GM18508 (cell line): Measurements from ENCODE around the gene EXOSC7.

Source experiments
- ATAC-seq: cut with Tn5 transposase; IDR thresholded peaks from one replicate; pipeline ENCODE4 v1.9.1; 2021; ENCODE audit warnings: moderate number of reproducible peaks; ENCODE audit not compliant: insufficient read depth, unreplicated experiment

Gene EXOSC7

DNA sequence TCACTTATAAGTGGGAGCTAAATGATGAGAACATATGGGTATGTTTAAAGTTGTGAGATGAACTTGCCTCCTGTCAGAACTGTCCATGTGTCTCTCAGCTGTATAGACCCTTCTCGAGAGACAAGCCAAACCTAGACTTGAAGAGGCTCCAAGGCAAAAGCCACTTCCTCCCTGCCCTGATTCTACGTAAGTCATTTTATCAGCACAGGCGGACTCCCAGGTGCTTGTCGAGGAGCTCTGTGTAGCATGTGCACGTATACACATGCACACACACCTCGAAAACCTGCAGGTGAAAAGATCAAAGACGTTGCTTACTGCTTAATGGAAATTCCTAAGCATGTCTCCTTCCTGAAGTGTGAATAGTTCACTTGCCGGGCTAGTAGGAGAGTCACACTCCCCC lies 44.5 kb downstream of the EXOSC7 start:
- no peak for ATAC-seq

GRCh38 chr3:45021524-45022297 lies 45.7 kb downstream of the EXOSC7 start:
- ATAC-seq: no peak

- no peak for ATAC-seq
Observed at GRCh38 chr3:45023675-45024074, 47.6 kb downstream of the EXOSC7 start.

- ATAC-seq: no peak
Observed at GRCh38 chr3:45024542-45025255, 48.7 kb downstream of the EXOSC7 start.

DNA sequence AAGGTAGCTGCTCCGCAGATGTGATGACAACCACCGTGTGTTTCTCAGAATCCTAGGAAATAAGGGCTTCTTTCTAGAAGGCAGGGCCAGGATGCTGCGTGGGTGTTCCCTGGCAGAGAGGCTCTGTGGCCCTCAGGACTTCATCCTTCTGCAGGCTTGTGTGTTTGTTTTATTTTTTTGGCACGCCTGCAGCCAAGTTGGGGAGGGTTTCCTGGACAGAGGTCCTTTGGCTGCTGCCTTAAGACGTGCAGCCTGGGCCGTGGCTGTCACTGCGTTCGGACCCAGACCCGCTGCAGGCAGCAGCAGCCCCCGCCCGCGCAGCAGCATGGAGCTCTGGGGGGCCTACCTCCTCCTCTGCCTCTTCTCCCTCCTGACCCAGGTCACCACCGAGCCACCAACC lies 50.0 kb downstream of the EXOSC7 start, which contains the start of gene CLEC3B:
Gene CLEC3B, plus strand, starts transcription at position 266 of the 400 bp plus-strand sequence. Its CDS starts 60 bp downstream, at position 326.
- ATAC-seq: no peak

GRCh38 chr3:45026957-45027356 lies 50.9 kb downstream of the EXOSC7 start:
- no peak for ATAC-seq

DNA sequence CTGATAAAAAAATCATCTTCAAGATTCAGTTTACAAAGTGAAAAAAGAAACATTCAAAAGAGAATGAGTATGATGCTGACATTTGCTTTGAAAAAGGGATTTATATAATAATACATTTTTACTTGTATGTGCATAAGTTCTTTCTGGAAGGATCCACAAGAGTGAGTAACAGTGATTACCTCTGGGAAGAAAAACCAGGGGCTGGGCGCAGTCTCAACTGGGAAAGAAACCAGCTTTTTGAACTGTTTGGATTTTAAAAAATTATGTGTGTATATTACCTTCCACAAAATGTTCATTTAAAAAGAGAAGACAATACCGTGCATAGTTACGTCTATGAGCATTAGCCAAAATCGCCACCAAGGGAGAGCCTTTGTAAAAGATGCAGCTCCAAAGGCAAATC lies 51.4 kb downstream of the EXOSC7 start:
- no peak for ATAC-seq

DNA sequence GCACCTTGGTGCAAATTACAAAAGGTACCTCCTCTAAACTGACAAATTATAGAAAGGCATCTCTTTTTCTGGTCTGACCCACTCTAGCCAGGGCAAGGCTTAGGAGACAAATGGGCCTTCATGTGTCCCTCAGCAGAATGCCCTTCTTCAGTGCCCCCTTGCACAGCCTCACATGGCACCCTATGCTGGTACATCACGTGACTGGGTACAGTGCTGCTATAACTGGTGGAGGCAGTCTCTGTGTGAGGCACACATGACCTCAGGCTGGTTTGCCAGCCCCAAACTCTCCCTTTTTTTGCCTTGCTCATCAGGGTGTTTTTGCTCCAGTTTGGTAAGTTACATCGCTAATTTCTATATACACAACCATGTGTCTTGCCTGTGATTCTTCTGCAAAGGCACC lies 53.2 kb downstream of the EXOSC7 start:
- ATAC-seq: no peak

- no peak for ATAC-seq
Observed at GRCh38 chr3:45029661-45030060, 53.6 kb downstream of the EXOSC7 start.

GRCh38 chr3:45031531-45031930 lies 55.5 kb downstream of the EXOSC7 start:
- ATAC-seq: no peak

DNA sequence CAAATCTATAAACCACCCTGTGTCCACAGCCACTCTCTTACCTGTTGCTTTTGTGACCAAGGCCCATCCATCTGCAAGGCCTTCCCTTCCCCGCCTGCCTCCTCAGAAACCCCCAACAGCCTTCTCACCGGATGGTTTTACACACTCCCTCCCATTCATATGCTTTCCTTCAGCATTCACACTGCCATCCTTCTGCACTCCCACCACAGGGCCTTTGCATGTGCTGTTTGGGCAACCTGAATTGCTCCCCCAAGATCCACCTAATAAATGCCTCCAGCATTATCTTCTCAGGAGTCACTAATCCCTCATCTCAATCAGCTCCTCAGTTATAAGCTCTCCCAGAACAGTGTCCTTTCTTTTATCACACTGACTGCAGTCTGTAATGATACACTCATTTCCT lies 56.1 kb downstream of the EXOSC7 start:
- ATAC-seq: no peak

DNA sequence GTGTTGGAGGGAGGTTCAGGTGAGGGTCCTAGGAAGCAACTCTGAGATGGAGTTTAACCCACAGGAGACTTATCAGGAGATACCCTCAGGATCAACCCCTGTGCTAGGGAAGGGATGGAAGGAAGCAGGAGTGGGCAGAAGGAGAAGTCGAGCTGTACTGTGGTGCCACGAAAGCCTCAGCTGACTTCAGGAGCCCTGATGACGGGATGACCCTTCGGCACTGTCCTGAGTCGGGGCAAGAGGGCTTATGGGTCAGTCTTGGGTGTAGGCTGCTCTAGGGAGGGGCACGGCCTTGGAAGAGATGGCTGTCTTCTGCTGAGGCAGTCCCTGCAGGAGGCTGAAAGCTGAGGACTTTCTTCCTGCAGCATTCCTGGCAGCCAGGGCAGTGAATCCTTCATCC lies 57.7 kb downstream of the EXOSC7 start:
- ATAC-seq: no peak

GRCh38 chr3:45034612-45035252 lies 58.7 kb downstream of the EXOSC7 start:
- ATAC-seq: no peak

DNA sequence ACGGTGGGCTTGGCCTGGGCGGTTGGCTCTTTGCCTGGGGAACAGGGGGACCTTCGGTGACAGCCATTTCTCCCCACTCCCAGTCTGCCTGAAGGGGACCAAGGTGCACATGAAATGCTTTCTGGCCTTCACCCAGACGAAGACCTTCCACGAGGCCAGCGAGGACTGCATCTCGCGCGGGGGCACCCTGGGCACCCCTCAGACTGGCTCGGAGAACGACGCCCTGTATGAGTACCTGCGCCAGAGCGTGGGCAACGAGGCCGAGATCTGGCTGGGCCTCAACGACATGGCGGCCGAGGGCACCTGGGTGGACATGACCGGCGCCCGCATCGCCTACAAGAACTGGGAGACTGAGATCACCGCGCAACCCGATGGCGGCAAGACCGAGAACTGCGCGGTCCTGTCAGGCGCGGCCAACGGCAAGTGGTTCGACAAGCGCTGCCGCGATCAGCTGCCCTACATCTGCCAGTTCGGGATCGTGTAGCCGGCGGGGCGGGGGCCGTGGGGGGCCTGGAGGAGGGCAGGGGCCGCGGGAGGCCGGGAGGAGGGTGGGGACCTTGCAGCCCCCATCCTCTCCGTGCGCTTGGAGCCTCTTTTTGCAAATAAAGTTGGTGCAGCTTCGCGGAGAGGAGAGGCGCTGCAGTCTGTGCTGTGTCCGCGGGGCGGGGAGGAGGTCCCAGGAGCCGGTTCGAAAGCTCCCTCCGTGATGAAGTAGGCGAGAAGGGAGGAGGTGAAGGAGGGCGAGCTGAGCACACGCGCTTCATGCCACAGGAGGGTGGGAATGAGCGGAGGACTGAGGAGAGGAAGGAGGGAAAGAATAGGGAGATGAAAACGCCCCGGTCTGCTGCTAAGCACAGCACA lies 59.6 kb downstream of the EXOSC7 start:
- ATAC-seq: no peak

- no peak for ATAC-seq
Observed at GRCh38 chr3:45037720-45038455, 61.8 kb downstream of the EXOSC7 start.

DNA sequence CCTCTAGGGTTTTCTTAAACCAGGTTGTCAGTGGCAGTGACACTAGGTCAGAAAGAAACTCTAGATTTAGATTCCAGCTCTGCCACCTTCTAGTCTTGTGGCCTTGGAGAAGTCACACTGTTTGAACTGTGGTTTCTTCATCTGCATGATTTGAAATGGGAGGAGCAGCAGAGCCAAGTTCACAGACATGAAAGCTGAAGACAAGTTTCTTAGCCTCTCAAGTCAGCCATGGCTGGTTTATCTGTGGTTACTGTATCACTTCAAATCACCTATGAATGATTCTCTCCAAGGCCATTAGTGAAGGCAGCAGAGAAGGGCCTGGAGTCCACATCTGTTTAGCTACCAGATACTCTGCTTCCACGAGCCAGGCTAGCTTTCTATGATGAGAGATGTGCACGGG lies 65.6 kb downstream of the EXOSC7 start:
- ATAC-seq: no peak

DNA sequence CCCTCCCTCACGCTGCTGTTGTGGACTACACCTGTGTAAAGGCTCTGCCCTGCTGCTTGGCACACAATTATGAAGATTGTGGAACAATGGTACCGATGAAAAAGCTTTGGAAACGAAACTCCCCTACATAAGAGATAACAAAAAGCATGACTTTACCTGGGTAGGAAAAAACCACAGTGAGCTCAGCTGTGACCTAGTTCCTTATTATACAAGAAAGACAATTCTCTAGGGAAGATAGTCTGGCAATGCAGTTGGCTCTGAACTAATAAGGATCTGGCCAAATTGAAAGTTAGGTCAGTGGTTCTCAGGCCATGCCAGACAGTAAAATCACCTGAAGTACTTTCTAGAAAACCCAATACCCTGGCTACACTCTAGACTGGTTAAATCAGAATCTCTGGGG lies 66.1 kb downstream of the EXOSC7 start:
- no peak for ATAC-seq

DNA sequence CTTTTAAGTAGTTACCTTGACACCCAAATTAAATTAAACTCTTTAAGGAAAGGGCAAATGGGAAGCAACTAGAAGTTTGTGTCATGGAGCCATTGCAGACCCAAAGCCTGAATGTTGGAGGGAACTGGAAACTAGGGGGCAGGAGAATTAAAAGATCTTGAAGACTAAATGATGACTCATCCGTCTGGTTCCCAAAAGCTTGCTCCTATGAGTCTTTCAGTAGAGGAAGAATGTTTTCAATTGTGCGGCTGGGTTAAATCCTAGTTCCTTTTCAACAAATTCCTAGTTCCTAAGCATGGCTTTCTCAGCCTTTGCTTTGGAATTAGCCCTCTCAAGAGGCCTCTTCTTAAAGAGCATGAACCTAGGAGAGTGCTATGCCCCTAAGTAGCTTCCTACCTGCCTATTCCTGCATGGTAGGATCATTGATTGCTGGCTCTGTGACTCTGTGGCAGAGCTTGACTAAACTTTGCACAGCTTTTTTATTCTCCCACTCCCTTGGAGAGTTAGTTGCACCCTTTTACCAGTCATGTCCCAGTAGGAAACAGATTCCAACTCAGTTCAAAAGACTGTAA lies 67.8 kb downstream of the EXOSC7 start:
- ATAC-seq: no peak

- no peak for ATAC-seq
Observed at GRCh38 chr3:45048244-45048643, 72.2 kb downstream of the EXOSC7 start.
